Measurements from ENCODE around the gene PSMD9.

DNA sequence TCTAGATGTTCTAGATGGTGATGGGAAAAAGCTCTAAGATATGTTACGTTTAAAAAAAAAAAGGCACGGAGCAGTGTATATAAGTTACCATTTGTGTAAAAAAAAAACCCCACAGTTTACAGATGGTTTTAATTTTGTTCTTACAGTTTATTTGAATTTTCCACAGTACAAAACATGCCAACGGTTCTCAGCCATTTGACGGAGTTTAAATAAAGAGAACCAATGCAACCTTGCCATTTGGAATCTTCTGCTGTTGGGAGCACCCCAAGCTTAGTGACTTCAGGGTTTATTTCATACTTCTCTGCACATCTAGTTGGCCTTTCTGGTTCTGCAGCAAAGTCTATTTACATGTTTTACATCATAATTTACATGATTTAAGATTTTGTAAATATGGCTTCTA is 22.3 kb upstream of the PSMD9 start:
- TF ChIP-seq, protein P1, sequence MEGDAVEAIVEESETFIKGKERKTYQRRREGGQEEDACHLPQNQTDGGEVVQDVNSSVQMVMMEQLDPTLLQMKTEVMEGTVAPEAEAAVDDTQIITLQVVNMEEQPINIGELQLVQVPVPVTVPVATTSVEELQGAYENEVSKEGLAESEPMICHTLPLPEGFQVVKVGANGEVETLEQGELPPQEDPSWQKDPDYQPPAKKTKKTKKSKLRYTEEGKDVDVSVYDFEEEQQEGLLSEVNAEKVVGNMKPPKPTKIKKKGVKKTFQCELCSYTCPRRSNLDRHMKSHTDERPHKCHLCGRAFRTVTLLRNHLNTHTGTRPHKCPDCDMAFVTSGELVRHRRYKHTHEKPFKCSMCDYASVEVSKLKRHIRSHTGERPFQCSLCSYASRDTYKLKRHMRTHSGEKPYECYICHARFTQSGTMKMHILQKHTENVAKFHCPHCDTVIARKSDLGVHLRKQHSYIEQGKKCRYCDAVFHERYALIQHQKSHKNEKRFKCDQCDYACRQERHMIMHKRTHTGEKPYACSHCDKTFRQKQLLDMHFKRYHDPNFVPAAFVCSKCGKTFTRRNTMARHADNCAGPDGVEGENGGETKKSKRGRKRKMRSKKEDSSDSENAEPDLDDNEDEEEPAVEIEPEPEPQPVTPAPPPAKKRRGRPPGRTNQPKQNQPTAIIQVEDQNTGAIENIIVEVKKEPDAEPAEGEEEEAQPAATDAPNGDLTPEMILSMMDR (IDR thresholded peaks at IDR 0.05; ENCODE audit: borderline replicate concordance, extremely low read depth, low read length, poor library complexity, severe bottlenecking): no peak
- TF ChIP-seq EZH2 (IDR thresholded peaks at IDR 0.05; ENCODE audit: borderline replicate concordance, low read depth, low read length, severe bottlenecking): no peak
